Colonic mucosa (tissue), 4 donors: ENCODE results near the gene PTPRM. TPM values are rescaled to one million over a fixed set of nuclear protein-coding genes. Genes with fewer than 3 reads are reported as not detected.

Source experiments
- DNase-seq: peaks from one replicate; pipeline ENCODE4 v3.0.0-alpha.2; 2020
- H3K27ac ChIP-seq: fragments of 200-600 bp; one replicate; pipeline ENCODE4 v1.8.0; 2021
- H3K27me3 ChIP-seq: fragments of 200-600 bp; one replicate; pipeline ENCODE4 v1.8.0; 2021
- H3K36me3 ChIP-seq: fragments of 200-600 bp; one replicate; pipeline ENCODE4 v1.8.0; 2021
- H3K4me1 ChIP-seq: fragments of 200-600 bp; one replicate; pipeline ENCODE4 v1.8.0; 2021; ENCODE audit warnings: mild to moderate bottlenecking
- H3K4me3 ChIP-seq: fragments of 200-600 bp; one replicate; pipeline ENCODE4 v1.8.0; 2021
- H3K9ac ChIP-seq, 2 donors: one replicate each; pipeline ENCODE4 v1.7.0; 2013; ENCODE audit warnings: control low read depth in 2 of 2, low read depth in 2 of 2, low read length in 2 of 2
- H3K9me3 ChIP-seq: fragments of 200-600 bp; one replicate; pipeline ENCODE4 v1.8.0; 2021
- CTCF ChIP-seq: fragments of 200-600 bp; IDR thresholded peaks from one replicate; pipeline ENCODE4 v1.8.0; 2022; ENCODE audit warnings: antibody characterized with exemption, mild to moderate bottlenecking
- intact Hi-C: fragments of 100-400 bp; cut with DNase I; formaldehyde crosslinking; loops from one replicate; pipeline ENCODE4 v1.14.1; 2022
- total RNA-seq, 2 donors: library from RNA; stranded (reverse); fragmentation: NEBNext Ultra II Directional in 1 of 2; extraction: Animal tissue kit (Norgen Biotek cat#: 25700) in 1 of 2; gene quantifications; one replicate each; pipeline ENCODE4 v1.2.1, GENCODE V29; 2021
- donor health status: healthy.
- donor health status: DM: no; HTN: no; CAD: no.
- donor health status: DM: no; HTN: no; CAD: no.

The PTPRM gene
- total RNA-seq, 2 donors from 2014 or later, result 8.1 to 13.9 TPM

GRCh38 chr18:8034674-8035073 lies 467.6 kb downstream of the PTPRM start:
- intact Hi-C loops, result no loop called here
- TF ChIP-seq CTCF, result no peak
- H3K4me3 ChIP-seq, result no peak overlapping the region
- H3K9ac ChIP-seq, result no peak overlapping the region
- no peaks in the 10 kb centered on the region for H3K4me1 ChIP-seq
- no peaks in the 10 kb centered on the region for H3K9me3 ChIP-seq
- no peak for DNase-seq
- H3K36me3 ChIP-seq, result no peaks in the 10 kb centered on the region
- H3K27me3 ChIP-seq, result no peaks in the 10 kb centered on the region
- H3K27ac ChIP-seq, result no peak overlapping the region

GRCh38 chr18:8036551-8036950 lies 469.4 kb downstream of the PTPRM start:
- H3K27ac ChIP-seq, result no peak overlapping the region
- TF ChIP-seq CTCF, result no peak
- H3K4me3 ChIP-seq, result no peak overlapping the region
- H3K36me3 ChIP-seq, result no peaks in the 10 kb centered on the region
- intact Hi-C loops, result no loop called here
- no peaks in the 10 kb centered on the region for H3K9me3 ChIP-seq
- H3K4me1 ChIP-seq, result no peaks in the 10 kb centered on the region
- H3K9ac ChIP-seq, result no peak overlapping the region
- H3K27me3 ChIP-seq, result no peaks in the 10 kb centered on the region
- DNase-seq, result no peak

GRCh38 chr18:8037296-8037695 lies 470.2 kb downstream of the PTPRM start:
- Histone ChIP-seq H3K4me3 (no peak overlapping the region), H3K9ac (no peak overlapping the region), H3K9me3 (no peaks in the 10 kb centered on the region), H3K27me3 (no peaks in the 10 kb centered on the region), H3K27ac (no peak overlapping the region), H3K36me3 (no peaks in the 10 kb centered on the region), H3K4me1 (no peaks in the 10 kb centered on the region)
- DNase-seq, result no peak
- no peak for TF ChIP-seq CTCF
- intact Hi-C loops, result no loop called here

GRCh38 chr18:8040021-8040420 lies 472.9 kb downstream of the PTPRM start:
- no peak overlapping the region for H3K27ac ChIP-seq
- H3K4me3 ChIP-seq, result no peak overlapping the region
- no peak for DNase-seq
- intact Hi-C loops, result no loop called here
- no peak for TF ChIP-seq CTCF
- H3K9me3 ChIP-seq, result no peaks in the 10 kb centered on the region
- no peaks in the 10 kb centered on the region for H3K4me1 ChIP-seq
- H3K27me3 ChIP-seq, result no peaks in the 10 kb centered on the region
- H3K36me3 ChIP-seq, result no peaks in the 10 kb centered on the region
- no peak overlapping the region for H3K9ac ChIP-seq

GRCh38 chr18:8041526-8042111 lies 474.5 kb downstream of the PTPRM start:
- intact Hi-C loops, result no loop called here
- Histone ChIP-seq H3K9ac (no peak overlapping the region), H3K4me1 (no peaks in the 10 kb centered on the region), H3K4me3 (no peak overlapping the region), H3K27me3 (no peaks in the 10 kb centered on the region), H3K27ac (no peak overlapping the region), H3K36me3 (no peaks in the 10 kb centered on the region), H3K9me3 (no peaks in the 10 kb centered on the region)
- no peak for DNase-seq
- no peak for TF ChIP-seq CTCF
